Fibroblast of villous mesenchyme (primary cell): ENCODE measurements around the gene VASH2. TPM values are rescaled to one million over a fixed set of nuclear protein-coding genes. Genes with fewer than 3 reads are reported as not detected.
"Not testable (repeated sequence)": the region's sequence is repeated elsewhere in the genome, so short reads cannot be mapped to it uniquely, and the experiment has no call there.

Experiments
- DNase-seq: peaks from one replicate; pipeline ENCODE4 v3.0.0-alpha.2; 2010; ENCODE audit warnings: low read depth
- H3K4me3 ChIP-seq: 2 replicates; pipeline ENCODE4 v1.5.1; 2011; ENCODE audit warnings: low read depth, mild to moderate bottlenecking, low read length
- CTCF ChIP-seq: IDR thresholded peaks from 2 replicates; pipeline ENCODE4 v1.5.1; 2012; ENCODE audit warnings: low read depth, mild to moderate bottlenecking, low read length; ENCODE audit not compliant: insufficient read depth
- total RNA-seq: library from RNA; depleted of rRNA; stranded (reverse); fragments of >200 nt; gene quantifications from 2 replicates; pipeline ENCODE4 v1.2.3, GENCODE V29; 2012

VASH2 gene
- total RNA-seq, 1 donor = 0.43 TPM

GRCh38 chr1:212984522-212985291, 34.4 kb downstream of the VASH2 start:
- H3K4me3 ChIP-seq = no peak overlapping the region
- no peak for TF ChIP-seq CTCF
- DNase-seq = no peak

DNA sequence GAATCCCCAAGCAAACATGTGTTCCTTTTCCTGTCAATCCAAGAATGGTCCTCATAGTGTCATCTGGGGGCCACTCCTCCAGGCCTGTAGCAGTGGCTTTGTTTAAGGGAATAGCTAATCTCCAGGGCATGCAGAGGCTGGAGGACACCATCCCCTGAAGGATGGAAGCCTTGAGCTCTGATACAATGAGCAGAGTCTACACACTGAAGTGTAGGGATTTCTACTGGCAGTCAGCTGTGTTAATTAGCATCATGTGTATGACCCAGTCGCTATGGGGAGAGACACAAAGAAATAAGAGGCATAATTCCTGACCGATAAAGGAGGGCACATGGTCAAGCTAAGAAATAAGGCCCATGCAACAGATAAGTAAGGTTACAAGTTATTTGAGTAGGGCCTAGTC, 36.2 kb downstream of the VASH2 start:
- no peak for TF ChIP-seq CTCF
- no peak overlapping the region for H3K4me3 ChIP-seq
- no peak for DNase-seq

- TF ChIP-seq CTCF = no peak
- peak; percentile 17 for DNase-seq
- no peak overlapping the region for H3K4me3 ChIP-seq
Observed at GRCh38 chr1:212987702-212988322, 37.5 kb downstream of the VASH2 start.

DNA sequence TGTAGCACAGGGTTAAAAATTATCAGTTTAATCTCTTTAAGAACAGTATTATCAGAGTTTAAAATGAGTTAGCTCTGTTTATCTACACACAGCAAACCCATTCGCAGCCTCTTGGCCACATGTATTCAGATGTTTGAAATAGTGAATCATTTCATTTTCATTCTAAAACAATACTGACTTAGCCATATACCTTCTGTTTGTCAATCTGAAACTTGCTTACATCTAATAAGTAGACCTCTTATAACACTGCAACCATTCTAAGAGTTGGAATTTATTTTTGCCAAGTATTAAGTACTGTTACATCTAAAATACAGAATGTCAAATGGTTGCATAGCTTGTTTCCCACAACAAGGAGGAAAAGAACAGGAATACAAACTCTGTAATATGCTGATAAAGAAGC, 39.9 kb downstream of the VASH2 start:
- no peak for TF ChIP-seq CTCF
- DNase-seq = no peak
- H3K4me3 ChIP-seq = no peak overlapping the region

DNA sequence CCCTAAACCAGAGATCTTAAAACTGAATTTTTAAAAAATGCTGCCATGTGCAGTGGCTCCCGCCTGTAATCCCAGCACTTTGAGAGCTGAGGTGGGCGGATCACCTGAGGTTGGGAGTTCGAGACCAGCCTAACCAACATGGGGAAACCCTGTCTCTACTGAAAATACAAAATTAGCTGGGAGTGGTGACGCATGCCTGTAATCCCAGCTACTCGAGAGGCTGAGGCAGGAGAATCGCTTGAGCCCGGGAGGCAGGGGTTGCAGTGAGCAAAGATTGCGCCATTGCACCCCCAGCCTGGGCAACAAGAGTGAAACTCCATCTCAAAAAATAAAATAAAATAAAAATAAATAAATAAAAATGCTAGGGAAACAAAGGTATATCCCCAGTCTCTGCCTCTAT, 43.6 kb downstream of the VASH2 start:
- not testable (repeated sequence) for DNase-seq, H3K4me3 ChIP-seq

DNA sequence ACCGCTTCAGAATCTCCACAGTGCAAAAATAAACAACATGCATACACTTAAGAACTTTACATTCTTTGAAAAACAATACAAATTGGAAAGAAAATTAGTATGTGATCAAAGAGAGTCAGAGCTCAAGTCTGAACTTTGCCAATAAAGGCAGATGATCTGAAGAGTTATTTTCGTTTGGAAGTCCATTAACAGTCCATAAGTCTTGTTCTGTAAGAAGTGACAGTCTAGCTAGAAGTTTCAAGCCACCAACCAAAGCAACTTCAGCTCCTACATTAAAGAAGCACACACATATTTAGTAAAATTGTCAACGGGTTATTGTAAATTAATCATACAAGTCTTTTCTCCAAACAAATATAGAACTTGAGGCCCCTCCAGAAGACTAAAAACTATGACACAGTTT, 44.6 kb downstream of the VASH2 start:
- no peak for TF ChIP-seq CTCF
- H3K4me3 ChIP-seq = no peak overlapping the region
- no peak for DNase-seq

GRCh38 chr1:213003256-213003655, 52.9 kb downstream of the VASH2 start:
- DNase-seq = no peak
- TF ChIP-seq CTCF = no peak
- H3K4me3 ChIP-seq = no peak overlapping the region
